ENCODE data around the gene NTN1. TPM values are rescaled to one million over a fixed set of nuclear protein-coding genes. Genes with fewer than 3 reads are reported as not detected.

The NTN1 gene
- total RNA-seq, 1 experiment from 2014 or later, result 1.2 TPM

DNA sequence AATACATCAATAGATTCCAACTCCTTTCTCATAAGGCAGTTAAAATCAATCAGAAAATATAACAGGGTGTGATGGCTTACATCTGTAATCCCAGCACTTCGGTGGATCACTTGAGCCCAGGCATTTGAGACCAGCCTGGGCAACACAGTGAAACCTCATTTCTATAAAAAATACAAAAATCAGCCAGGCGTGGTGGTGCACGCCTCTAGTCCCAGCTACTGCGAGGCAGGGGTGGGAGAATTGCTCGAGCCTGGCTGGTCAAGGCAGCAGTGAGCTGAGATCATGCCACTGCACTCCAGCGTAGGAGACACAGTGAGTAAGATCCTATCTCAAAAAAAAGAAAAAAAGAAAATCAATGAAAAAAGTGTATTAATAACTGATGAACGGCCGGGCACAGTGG is 258.6 kb downstream of the NTN1 start:
- H3K9me3 Mint-ChIP-seq, result no peaks in the 10 kb centered on the region
- TF ChIP-seq, protein P1, sequence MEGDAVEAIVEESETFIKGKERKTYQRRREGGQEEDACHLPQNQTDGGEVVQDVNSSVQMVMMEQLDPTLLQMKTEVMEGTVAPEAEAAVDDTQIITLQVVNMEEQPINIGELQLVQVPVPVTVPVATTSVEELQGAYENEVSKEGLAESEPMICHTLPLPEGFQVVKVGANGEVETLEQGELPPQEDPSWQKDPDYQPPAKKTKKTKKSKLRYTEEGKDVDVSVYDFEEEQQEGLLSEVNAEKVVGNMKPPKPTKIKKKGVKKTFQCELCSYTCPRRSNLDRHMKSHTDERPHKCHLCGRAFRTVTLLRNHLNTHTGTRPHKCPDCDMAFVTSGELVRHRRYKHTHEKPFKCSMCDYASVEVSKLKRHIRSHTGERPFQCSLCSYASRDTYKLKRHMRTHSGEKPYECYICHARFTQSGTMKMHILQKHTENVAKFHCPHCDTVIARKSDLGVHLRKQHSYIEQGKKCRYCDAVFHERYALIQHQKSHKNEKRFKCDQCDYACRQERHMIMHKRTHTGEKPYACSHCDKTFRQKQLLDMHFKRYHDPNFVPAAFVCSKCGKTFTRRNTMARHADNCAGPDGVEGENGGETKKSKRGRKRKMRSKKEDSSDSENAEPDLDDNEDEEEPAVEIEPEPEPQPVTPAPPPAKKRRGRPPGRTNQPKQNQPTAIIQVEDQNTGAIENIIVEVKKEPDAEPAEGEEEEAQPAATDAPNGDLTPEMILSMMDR (conservative IDR thresholded peaks at IDR 0.05), result no peak
- no peak overlapping the region for H2AFZ ChIP-seq (ENCODE audit: low read length)
- no peak overlapping the region for H3K4me2 ChIP-seq (ENCODE audit: insufficient read depth, insufficient read length, low read length)
- no peak overlapping the region for H3K27ac ChIP-seq (ENCODE audit: insufficient read length, low read depth, low read length)
- no peak overlapping the region for H3K56ac ChIP-seq (ENCODE audit: insufficient read length, low read depth, low read length)
- no peak overlapping the region for H2BK120ac ChIP-seq (ENCODE audit: low read depth, low read length, poor library complexity, severe bottlenecking)
- no peaks in the 10 kb centered on the region for H3K79me1 ChIP-seq (ENCODE audit: insufficient read depth, low read depth, low read length, poor library complexity, severe bottlenecking)
- no peak overlapping the region for H2BK20ac ChIP-seq (ENCODE audit: low read depth, low read length, poor library complexity, severe bottlenecking)
- no peak overlapping the region for H4K5ac ChIP-seq (ENCODE audit: insufficient read length, low read depth, low read length)
- no peak overlapping the region for H2BK12ac ChIP-seq (ENCODE audit: insufficient read length, low read depth, low read length)
- H2AK5ac ChIP-seq (ENCODE audit: insufficient read length, low read length), result no peak overlapping the region
- H3K36me3 Mint-ChIP-seq (ENCODE audit: insufficient read depth in 1 of 3, low read depth in 3 of 3), result no peaks in the 10 kb centered on the region
- no peak overlapping the region for H3K27ac Mint-ChIP-seq
- peaks cover 21 to 23% of the 10 kb centered on the region in 2 experiments for H3K4me1 Mint-ChIP-seq
- no peak overlapping the region for H3K23ac ChIP-seq (ENCODE audit: insufficient read length, low read depth, low read length)
- no peaks in the 10 kb centered on the region for H3K9me3 ChIP-seq (ENCODE audit: control insufficient read depth, low read depth, low read length)
- no peak overlapping the region for H2BK15ac ChIP-seq (ENCODE audit: low read depth, low read length)
- H3K14ac ChIP-seq (ENCODE audit: insufficient read depth, low read length), result no peak overlapping the region
- H3K27me3 Mint-ChIP-seq (ENCODE audit: low read depth), result no peaks in the 10 kb centered on the region
- no peaks in the 10 kb centered on the region for H3K23me2 ChIP-seq (ENCODE audit: insufficient read length, low read depth, low read length, poor library complexity, severe bottlenecking)
- H4K91ac ChIP-seq (ENCODE audit: insufficient read length, low read depth, low read length), result no peak overlapping the region
- no peak overlapping the region for H3K9ac ChIP-seq (ENCODE audit: extremely low read depth, insufficient read length, low read length)
- no peaks in the 10 kb centered on the region for H4K20me1 ChIP-seq (ENCODE audit: control insufficient read depth, insufficient read depth, insufficient read length)
- peaks cover under 1% of the 10 kb centered on the region; the same call in 1 of the 2 replicates for H3K4me1 ChIP-seq (ENCODE audit: insufficient read depth, low read length)
- no peak for DNase-seq
- H3K18ac ChIP-seq (ENCODE audit: insufficient read length, low read depth, low read length), result no peak overlapping the region
- no peak overlapping the region for H3T11ph ChIP-seq (ENCODE audit: low read length)
- no peak overlapping the region for H3K4ac ChIP-seq (ENCODE audit: low read depth, low read length)
- no peak overlapping the region for H3K4me3 Mint-ChIP-seq
- H2BK5ac ChIP-seq (ENCODE audit: insufficient read length, low read length), result no peak overlapping the region
- no CpG with 5 or more reads among the region's 8 CpGs for WGBS (ENCODE audit: extremely low coverage, insufficient read length, low lambda C conversion rate)
- no peaks in the 10 kb centered on the region for H3K27me3 ChIP-seq (ENCODE audit: insufficient read depth, low read length)
- H4K8ac ChIP-seq (replicated peaks; ENCODE audit: insufficient read length, low read depth, low read length), result no peak overlapping the region
- H3K79me2 ChIP-seq (ENCODE audit: insufficient read depth, low read length), result no peaks in the 10 kb centered on the region
